Activated gamma-delta T cell treated with Interleukin-2 at 50 U/mL for 16 hours (primary cell): ENCODE data around the gene CAMK1D.
A peak's percentile ranks its signal among the peaks of the same experiment; 100 is the strongest.
"Not testable (repeated sequence)": the region's sequence is repeated elsewhere in the genome, so short reads cannot be mapped to it uniquely, and the experiment has no call there.

ENCODE experiments used
- DNase-seq: peaks from one replicate; pipeline ENCODE4 v3.0.0-alpha.2; 2020

The CAMK1D gene

DNA sequence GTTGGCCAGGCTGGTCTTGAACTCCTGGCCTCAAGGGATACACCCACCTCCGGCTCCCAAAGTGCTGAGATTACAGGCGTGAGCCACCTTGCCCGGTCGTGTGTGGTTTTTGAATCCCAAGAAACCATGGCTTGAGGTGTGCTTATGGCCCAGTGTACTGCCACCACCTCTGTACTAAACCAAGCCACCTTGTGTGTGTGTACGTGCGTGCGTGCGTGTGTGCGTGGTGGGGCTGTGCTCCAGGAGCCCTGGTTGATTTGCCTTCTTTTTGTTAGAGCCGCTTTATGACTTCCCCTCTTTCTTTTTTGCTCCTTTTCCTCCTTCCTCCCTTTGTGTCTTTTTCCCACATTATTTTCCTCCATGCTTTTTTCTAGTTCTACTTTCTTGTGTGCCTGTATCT is 121.4 kb downstream of the CAMK1D start:
- DNase-seq: no peak

DNA sequence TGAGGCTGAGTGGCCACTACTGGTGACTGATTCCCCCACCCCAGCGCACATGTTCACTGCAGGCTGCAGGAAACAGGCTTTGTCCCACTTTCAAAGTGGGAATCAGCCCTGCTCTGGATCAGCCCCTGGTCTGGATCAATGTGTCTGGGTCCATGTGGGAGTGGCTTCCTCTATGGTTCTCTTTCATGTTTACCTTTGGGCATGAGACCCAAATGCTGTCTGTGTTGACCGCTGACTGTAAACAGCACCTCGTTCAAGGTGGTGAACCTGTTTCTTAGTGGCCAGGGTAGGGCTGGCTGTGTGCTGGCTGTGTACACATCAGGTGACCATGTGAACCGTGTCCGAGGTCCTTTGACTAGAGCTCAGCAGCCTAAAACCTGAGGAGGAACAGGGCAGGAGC is 121.8 kb downstream of the CAMK1D start:
- no peak for DNase-seq

DNA sequence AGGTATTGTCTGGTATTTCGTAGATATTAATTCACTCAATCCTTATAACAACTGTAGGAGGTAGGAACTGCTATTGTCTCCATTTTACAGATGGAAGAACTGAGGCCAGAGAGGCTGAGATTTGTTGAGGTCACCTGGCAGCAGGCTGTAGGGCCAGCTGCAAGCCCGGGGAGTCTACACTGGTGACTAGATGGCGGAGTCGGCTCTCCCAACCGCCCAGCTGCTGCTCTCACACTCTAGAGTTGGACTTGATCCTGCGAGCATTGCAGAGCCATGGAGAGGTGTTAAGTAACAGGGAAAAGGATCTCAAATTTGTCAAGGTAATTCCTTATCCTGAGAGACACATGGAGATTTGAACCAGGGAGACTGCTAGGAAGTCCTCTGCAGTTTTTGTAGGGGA is 124.1 kb downstream of the CAMK1D start:
- no peak for DNase-seq

GRCh38 chr10:12474727-12475412 is 125.5 kb downstream of the CAMK1D start:
- DNase-seq: no peak

DNA sequence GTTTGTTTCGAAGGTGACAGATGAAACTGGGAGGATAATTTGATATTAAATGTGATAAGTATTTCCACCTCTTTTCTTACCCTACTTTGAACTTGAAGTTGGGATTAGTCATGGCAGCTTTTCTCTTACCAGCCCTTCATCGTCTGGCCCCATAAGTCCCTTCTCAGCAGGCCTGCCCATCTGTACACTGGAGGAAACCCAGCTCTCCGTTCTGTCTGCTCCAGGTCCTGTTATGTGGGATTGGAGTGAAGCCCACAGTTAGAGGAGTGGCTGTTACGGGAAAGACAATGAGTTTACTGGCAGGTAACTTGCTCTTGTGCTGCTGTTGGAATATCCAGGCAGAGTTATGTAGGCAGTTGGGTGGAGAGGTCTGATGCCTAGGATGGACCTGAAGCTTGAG is 127.3 kb downstream of the CAMK1D start:
- DNase-seq: no peak

- no peak for DNase-seq
Measured at GRCh38 chr10:12479437-12479844, 130.1 kb downstream of the CAMK1D start.

- no peak for DNase-seq
Measured at GRCh38 chr10:12479924-12480323, 130.6 kb downstream of the CAMK1D start.

- no peak for DNase-seq
Measured at GRCh38 chr10:12480440-12480839, 131.1 kb downstream of the CAMK1D start.

GRCh38 chr10:12481924-12482323 is 132.6 kb downstream of the CAMK1D start:
- no peak for DNase-seq

- DNase-seq: no peak
Measured at GRCh38 chr10:12482587-12482986, 133.2 kb downstream of the CAMK1D start.

DNA sequence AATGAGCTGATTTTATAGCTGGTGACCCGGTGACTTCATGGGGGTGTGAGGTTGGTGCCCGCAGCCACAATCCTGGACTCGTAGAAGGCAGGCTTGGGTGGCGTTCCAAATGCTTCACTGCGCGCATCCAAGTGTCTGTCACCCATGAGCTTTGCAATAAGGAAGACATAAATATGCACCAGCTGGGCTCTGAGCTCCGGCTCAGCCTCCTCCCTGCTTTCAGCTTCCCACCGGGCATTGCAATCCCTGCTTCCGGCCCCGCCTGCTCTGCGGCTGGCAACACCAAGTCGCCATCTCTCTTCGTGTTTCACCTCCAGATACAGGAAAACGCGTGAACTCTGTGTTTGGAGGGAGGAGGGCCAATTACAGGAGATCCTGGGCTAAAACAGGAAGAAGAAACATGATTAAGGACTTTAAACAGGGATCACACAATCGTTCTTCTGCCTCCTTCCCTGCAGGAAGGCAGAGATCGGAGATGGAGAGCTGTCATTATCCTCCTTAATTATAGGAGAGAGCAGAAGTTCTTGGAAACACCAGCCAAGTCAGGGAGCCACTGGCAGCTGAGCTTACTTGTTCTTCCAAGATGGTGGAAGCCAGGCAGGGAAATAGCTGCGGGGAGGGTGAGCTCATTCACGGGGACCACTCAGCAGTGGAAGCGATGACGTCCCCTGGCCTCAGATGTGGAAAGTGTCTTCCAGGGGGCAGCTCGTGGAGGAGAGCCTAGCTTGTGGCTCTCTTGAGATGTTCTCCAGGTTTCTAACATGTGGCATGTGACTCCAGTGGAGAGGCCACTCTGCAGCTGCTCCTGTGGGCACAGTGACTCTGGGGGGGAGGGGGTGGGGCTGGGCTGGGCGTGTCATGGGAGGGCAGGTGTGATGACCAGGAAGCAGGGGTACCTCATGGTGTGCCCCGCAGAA is 134.9 kb downstream of the CAMK1D start:
- DNase-seq: no peak

DNA sequence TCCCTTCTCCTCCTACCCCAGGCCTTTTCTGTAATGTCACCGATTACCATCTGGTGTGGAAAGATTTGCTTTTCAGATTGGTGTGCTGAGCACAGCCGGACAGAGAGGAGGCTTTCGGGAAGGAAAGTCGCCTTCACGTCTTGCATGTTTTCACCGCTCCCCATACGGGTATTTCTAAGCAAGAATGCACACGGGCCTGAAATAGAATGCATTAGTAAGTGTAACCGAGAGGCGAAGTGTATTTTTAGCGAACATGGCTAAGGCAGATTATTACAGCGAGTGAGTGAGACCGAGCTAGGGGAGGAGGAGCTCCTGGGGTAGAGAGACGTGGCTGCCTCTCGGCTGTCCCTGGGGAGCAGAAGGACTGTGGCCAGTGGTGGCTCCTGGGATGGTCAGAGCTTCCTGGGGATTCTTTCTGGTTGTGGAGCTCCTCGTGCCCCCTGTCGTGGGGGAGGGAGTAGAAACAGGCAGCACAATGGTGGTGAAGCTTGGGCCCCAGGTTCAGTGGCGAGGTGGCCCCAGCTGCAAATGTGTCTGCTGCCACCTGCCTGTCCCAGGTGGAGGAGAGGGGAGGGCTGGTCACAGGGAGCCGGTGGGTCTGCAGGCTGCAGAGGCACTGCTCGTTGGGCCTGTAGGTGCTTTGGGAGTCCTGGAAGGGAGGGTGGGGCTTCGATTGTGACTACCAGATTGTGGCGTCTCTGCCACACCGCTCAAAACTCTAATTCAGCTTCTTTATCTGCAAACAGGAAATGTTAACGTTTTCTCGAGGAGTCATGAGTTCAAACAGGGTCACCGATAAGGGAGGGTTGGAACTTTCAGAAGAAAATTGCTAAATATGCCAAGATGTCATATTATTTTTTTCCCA is 135.8 kb downstream of the CAMK1D start:
- DNase-seq: peak; percentile 16

DNA sequence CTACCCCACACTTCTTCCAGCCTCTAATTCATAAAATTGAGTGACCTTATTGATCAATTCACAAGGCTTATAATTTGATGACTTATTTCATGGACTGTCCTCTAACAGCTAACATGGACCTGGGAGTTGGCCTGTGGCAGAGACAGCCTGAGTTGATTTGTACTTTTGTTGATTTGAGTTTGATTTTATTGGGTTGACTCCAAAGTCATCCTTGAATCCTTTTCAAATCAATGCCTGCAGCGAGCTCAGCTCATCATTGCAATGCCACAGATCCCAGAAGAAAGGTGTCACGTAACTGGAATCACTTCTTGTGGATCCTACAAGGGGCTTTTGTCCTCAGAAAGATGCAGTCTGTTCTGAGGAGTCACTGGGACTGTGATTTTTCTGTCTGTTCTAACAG is 138.0 kb downstream of the CAMK1D start:
- DNase-seq: no peak

- DNase-seq: no peak
Measured at GRCh38 chr10:12488626-12489025, 139.3 kb downstream of the CAMK1D start.

- no peak for DNase-seq
Measured at GRCh38 chr10:12489357-12489756, 140.0 kb downstream of the CAMK1D start.

GRCh38 chr10:12489806-12490205 is 140.5 kb downstream of the CAMK1D start:
- DNase-seq: no peak

GRCh38 chr10:12490963-12491362 is 141.6 kb downstream of the CAMK1D start:
- DNase-seq: no peak

GRCh38 chr10:12491491-12491890 is 142.1 kb downstream of the CAMK1D start:
- DNase-seq: no peak

DNA sequence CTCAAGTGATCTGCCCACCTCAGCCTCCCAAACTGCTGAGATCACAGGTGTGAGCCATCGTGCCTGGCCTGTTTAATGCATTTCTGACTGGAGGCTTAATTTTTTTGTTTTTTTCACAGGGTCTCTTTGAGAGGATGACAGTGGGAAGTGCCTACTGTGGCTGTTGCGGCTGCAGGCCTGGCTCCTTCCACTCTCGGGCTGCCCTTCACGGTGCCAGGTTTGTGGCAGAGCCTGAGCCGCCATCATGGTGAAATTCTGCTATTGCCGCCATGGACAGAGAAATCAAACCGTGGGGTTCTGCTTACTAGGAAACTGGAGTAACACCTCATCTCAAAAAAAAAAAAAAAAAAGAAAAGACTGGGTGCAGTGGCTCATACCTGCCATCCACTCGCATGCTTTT is 142.7 kb downstream of the CAMK1D start:
- no peak for DNase-seq

GRCh38 chr10:12497046-12497445 is 147.7 kb downstream of the CAMK1D start:
- DNase-seq: not testable (repeated sequence)

DNA sequence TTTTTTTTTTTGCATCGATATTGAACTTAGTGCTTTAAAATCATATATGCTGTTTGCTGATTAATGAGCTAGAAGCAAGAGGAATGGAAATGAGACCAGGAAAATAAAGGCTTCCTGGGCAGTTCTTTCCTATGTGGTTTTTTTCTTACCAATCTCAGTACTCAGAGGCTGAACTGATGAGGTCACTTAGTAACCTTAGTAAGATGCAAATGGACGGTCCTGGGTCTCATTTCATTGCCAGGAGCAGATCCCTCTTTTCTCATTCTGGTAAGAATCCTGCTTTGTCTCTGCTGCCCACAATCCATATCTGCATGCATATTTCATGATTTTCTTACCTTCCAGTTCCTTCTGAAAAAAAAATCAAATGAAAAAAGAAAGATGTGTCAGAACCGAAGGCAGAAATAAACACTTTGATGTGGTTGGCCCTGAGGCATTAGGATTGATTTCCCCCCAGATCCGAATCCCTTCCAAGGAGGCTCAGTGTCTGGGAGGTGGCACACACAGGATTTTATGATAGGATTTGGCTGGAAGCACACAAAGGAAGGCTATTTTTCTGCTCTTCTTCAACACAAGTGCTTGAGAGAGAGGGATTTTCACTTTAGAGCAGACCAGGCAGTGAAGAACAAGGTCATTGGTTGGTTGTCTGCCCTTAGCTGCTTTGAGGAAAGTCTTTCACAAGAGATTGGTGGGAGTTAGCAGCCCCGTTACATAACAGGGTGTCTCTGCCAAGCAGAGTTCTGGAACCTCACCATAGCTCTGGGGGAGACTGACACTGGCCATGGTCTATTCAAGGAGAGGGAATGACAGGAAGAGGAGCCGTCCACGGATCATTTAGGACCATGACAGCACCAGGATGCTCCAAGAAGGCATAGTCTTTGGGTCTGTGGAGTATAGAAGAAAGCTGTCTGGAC is 150.0 kb downstream of the CAMK1D start:
- DNase-seq: no peak
